Mesothelial cell of epicardium (in vitro differentiated cells): ENCODE results near the gene ZNF275. TPM values are rescaled to one million over a fixed set of nuclear protein-coding genes. Genes with fewer than 3 reads are reported as not detected.

Experiments
- DNase-seq, 2 experiments: peaks; one replicate each; pipeline ENCODE4 v3.0.0; 2021; ENCODE audit warnings: low spot score in 2 of 2; ENCODE audit not compliant: unreplicated experiment in 2 of 2
- H3K27ac Mint-ChIP-seq: 2 replicates; pipeline ENCODE4 v1.8.0; 2021; ENCODE audit warnings: mixed read lengths
- H3K27me3 Mint-ChIP-seq: 2 replicates; pipeline ENCODE4 v1.8.0; 2021; ENCODE audit warnings: low read depth, mixed read lengths
- H3K36me3 Mint-ChIP-seq: 2 replicates; pipeline ENCODE4 v1.8.0; 2021; ENCODE audit warnings: mixed read lengths
- H3K4me1 Mint-ChIP-seq: 2 replicates; pipeline ENCODE4 v1.8.0; 2021; ENCODE audit warnings: mixed read lengths
- H3K4me3 Mint-ChIP-seq: 2 replicates; pipeline ENCODE4 v1.8.0; 2021; ENCODE audit warnings: mild to moderate bottlenecking, moderate library complexity, mixed read lengths
- H3K9me3 Mint-ChIP-seq: 2 replicates; pipeline ENCODE4 v1.8.0; 2021; ENCODE audit warnings: mixed read lengths
- total RNA-seq: library from RNA; stranded (reverse); gene quantifications from 3 replicates; pipeline ENCODE4 v1.2.1, GENCODE V29; 2021
- TF ChIP-seq, protein P1 (sequence below): fragments of 200-600 bp; sonication (generic); IDR thresholded peaks from one replicate; pipeline ENCODE4 v1.5.0; 2021; ENCODE audit warnings: antibody characterized with exemption; ENCODE audit not compliant: unreplicated experiment

ZNF275 gene
- total RNA-seq, 1 donor from 2014 or later = 17.5 TPM

DNA sequence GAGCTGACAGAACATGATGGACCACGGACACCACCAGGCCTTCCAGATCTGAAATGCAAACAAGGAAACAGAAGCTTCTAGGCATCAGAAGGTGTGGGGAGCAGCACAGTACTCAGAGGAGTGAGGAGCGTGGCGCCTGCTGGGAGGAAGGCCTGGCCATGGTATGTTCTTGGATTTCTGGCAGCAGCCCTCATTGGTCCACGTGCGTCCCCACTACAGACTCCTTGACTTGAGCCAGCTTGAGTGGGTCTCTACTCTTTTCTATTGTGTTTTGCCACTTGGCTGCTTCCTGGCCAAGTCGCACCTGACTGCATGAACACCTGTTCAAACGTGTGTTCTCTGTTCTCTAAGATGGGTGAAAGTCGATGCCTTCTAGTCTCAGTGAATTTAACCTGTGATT is 18.0 kb downstream of the ZNF275 start:
- Mint-ChIP-seq H3K9me3 (peaks cover 22% of the 10 kb centered on the region), H3K4me3 (no peak overlapping the region), H3K36me3 (peaks cover 20% of the 10 kb centered on the region), H3K4me1 (no peaks in the 10 kb centered on the region), H3K27me3 (no peaks in the 10 kb centered on the region), H3K27ac (no peak overlapping the region)
- no peak for DNase-seq
- TF ChIP-seq, protein P1, sequence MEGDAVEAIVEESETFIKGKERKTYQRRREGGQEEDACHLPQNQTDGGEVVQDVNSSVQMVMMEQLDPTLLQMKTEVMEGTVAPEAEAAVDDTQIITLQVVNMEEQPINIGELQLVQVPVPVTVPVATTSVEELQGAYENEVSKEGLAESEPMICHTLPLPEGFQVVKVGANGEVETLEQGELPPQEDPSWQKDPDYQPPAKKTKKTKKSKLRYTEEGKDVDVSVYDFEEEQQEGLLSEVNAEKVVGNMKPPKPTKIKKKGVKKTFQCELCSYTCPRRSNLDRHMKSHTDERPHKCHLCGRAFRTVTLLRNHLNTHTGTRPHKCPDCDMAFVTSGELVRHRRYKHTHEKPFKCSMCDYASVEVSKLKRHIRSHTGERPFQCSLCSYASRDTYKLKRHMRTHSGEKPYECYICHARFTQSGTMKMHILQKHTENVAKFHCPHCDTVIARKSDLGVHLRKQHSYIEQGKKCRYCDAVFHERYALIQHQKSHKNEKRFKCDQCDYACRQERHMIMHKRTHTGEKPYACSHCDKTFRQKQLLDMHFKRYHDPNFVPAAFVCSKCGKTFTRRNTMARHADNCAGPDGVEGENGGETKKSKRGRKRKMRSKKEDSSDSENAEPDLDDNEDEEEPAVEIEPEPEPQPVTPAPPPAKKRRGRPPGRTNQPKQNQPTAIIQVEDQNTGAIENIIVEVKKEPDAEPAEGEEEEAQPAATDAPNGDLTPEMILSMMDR = no peak

DNA sequence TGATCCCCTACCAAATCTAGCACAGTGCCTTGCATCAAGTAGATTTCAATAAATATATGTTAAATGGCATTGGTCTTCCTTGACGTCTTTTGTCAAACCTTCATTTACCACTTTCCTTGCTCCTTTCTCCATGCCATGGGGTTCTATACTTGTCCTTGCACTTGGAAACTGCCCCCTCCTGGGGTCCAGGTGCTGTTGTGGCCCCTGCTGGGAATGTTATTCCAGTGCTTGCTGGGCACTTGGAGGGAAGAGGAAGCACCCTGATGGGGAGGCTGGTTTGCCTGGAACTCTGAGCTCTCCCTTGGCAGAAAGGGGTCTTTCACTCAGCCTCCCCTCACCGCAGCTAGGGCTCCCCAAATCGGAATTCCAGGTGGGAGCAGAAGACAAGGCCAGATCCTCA is 18.9 kb downstream of the ZNF275 start:
- peaks cover 29% of the 10 kb centered on the region for H3K9me3 Mint-ChIP-seq
- peaks cover 20% of the 10 kb centered on the region for H3K36me3 Mint-ChIP-seq
- TF ChIP-seq, protein P1 = no peak
- H3K27ac Mint-ChIP-seq = no peak overlapping the region
- H3K27me3 Mint-ChIP-seq = no peaks in the 10 kb centered on the region
- no peaks in the 10 kb centered on the region for H3K4me1 Mint-ChIP-seq
- no peak overlapping the region for H3K4me3 Mint-ChIP-seq
- DNase-seq = no peak

DNA sequence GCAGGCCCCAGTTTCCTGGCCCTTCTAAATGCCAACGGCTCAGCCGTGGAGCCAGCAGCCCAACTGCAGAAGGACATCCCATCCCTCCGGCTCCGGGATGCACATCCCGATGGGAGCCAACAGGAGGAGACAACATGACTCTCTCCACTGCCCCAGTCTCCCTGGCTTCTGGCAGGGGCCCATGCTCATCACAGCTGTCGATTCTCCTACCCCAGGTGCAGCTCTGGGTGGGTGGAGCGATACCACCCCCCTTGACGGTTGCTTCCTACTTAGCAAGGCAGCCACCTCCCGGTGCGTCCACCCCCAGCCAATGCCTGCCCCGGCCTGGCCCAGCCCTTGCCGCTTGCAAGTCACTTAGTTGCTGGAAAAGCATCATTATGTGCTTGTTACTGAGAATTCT is 19.5 kb downstream of the ZNF275 start:
- DNase-seq = no peak
- H3K27me3 Mint-ChIP-seq = no peaks in the 10 kb centered on the region
- TF ChIP-seq, protein P1 = no peak
- no peaks in the 10 kb centered on the region for H3K4me1 Mint-ChIP-seq
- no peak overlapping the region for H3K27ac Mint-ChIP-seq
- no peak overlapping the region for H3K4me3 Mint-ChIP-seq
- peaks cover 29% of the 10 kb centered on the region for H3K9me3 Mint-ChIP-seq
- H3K36me3 Mint-ChIP-seq = peaks cover 17% of the 10 kb centered on the region

DNA sequence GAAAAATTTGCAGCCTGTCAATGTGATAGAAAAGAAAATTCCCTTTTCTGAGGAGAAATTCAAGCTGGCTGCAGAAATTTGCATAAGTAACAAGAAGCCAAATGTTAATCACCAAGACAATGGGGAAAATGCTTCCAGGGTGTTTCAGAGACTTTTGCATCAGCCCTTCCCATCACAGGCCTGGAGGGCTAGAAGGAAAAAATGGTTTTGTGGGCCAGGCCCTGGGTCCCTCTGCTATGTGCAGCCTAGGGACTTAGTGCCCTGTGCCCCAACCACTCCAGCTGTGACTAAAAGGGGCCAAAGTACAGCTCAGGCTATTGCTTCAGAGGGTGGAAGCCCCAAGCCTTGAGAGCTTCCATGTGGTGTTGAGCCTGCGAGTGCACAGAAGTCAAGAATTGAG is 23.9 kb downstream of the ZNF275 start:
- no peaks in the 10 kb centered on the region for H3K4me1 Mint-ChIP-seq
- DNase-seq = no peak
- TF ChIP-seq, protein P1 = no peak
- peaks cover 3% of the 10 kb centered on the region for H3K36me3 Mint-ChIP-seq
- no peak overlapping the region for H3K4me3 Mint-ChIP-seq
- H3K9me3 Mint-ChIP-seq = peaks cover 31% of the 10 kb centered on the region
- H3K27me3 Mint-ChIP-seq = peaks cover 2% of the 10 kb centered on the region
- H3K27ac Mint-ChIP-seq = no peak overlapping the region

DNA sequence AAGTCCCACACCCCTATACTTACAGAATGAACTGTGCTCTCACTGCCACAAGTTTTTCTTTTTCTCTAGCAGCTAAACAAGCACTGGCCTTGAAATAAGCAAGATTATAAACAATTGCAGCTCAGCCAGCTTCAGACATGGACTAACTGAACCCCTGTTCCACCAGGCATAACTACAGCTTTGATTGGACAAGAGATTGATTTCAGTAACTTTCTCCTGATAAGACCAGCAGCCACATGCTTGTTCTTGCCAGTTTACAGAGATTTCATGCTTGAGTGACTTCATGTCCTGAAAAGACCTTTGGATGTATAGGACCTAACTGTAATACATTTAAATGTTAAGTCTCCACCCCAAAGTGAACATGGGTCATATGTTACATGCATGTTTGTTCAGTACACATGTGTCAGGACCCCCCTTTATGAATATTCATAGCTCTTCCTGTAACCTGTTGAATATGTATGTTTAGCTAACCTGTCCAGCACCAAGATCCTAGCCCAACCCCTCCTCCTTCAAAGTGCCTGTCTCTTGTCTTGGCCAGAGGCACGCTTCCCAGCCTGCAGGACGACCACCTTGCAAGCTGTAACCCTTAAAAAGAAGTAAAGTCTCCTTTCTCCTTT is 27.9 kb downstream of the ZNF275 start:
- no peak for DNase-seq
- peaks cover 20% of the 10 kb centered on the region for H3K27me3 Mint-ChIP-seq
- no peaks in the 10 kb centered on the region for H3K4me1 Mint-ChIP-seq
- H3K9me3 Mint-ChIP-seq = peaks cover 42% of the 10 kb centered on the region
- H3K27ac Mint-ChIP-seq = no peak overlapping the region
- H3K36me3 Mint-ChIP-seq = peaks cover 3% of the 10 kb centered on the region
- TF ChIP-seq, protein P1 = no peak
- H3K4me3 Mint-ChIP-seq = no peak overlapping the region

DNA sequence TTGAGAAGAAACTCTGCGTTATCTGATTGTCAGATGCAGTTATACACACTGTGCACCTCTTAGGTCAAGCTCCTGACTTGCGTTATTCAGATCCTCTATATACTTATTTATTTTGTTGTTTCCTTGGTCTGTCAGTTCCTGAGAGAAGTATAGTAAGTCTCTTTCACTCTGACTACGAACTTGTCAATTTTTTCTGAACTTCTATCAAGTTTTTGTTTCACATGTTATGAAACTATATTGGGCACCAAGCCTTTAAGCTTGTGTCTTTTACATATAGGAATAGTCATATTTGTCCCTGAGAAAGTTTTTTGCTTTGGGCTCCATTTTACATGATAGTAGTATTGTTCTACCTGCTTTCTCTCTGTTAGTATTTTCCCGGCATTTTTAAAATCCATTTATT is 31.7 kb downstream of the ZNF275 start:
- Mint-ChIP-seq H3K27me3 (peaks cover 20% of the 10 kb centered on the region), H3K4me3 (no peak overlapping the region), H3K4me1 (no peaks in the 10 kb centered on the region), H3K27ac (no peak overlapping the region), H3K9me3 (peaks cover 41% of the 10 kb centered on the region), H3K36me3 (no peaks in the 10 kb centered on the region)
- no peak for DNase-seq
- TF ChIP-seq, protein P1 = no peak
